Measurements from ENCODE around the gene LRRC73.

DNA sequence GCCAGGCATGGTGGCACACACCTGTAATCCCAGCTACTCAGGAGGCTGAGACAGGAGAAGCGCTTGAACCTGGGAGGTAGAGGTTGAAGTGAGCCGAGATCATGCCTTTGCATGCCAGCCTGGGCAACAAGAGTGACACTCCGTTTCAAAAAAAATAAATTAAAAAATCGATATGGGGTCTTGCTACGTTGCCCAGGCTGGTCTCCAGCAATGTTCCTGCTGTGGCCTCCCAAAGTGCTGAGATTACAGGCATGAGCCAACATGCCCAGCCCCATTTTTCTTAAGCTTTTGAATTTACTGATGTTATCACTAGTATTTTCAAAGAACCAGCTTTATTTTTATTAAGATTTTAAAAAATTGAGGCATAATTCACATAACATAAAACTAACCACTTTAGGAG lies 30.4 kb upstream of the LRRC73 start:
- TF ChIP-seq, protein P1, sequence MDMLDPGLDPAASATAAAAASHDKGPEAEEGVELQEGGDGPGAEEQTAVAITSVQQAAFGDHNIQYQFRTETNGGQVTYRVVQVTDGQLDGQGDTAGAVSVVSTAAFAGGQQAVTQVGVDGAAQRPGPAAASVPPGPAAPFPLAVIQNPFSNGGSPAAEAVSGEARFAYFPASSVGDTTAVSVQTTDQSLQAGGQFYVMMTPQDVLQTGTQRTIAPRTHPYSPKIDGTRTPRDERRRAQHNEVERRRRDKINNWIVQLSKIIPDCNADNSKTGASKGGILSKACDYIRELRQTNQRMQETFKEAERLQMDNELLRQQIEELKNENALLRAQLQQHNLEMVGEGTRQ (IDR thresholded peaks at IDR 0.05; ENCODE audit: low read length), result no peak
- TF ChIP-seq, protein P2, sequence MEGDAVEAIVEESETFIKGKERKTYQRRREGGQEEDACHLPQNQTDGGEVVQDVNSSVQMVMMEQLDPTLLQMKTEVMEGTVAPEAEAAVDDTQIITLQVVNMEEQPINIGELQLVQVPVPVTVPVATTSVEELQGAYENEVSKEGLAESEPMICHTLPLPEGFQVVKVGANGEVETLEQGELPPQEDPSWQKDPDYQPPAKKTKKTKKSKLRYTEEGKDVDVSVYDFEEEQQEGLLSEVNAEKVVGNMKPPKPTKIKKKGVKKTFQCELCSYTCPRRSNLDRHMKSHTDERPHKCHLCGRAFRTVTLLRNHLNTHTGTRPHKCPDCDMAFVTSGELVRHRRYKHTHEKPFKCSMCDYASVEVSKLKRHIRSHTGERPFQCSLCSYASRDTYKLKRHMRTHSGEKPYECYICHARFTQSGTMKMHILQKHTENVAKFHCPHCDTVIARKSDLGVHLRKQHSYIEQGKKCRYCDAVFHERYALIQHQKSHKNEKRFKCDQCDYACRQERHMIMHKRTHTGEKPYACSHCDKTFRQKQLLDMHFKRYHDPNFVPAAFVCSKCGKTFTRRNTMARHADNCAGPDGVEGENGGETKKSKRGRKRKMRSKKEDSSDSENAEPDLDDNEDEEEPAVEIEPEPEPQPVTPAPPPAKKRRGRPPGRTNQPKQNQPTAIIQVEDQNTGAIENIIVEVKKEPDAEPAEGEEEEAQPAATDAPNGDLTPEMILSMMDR (IDR thresholded peaks at IDR 0.05; ENCODE audit: control extremely low read depth in 1 of 3, insufficient read depth in 1 of 3, low read depth in 1 of 3, low read length in 3 of 3), result no peak
- TF ChIP-seq RFX5 (IDR thresholded peaks at IDR 0.05; ENCODE audit: borderline replicate concordance, low read depth, low read length) (no peak), SIX5 (IDR thresholded peaks at IDR 0.05; ENCODE audit: low read depth, low read length) (no peak), TCF12 (IDR thresholded peaks at IDR 0.05; ENCODE audit: low read depth, low read length) (no peak)
